Dendritic cell treated with granulocyte-macrophage colony-stimulating factor and Interleukin-4, amounts not matched to agents 40 ng/mL and 50 ng/mL, for 4 days (primary cell): ENCODE data around the gene TBC1D9.

Experiments
- H3K27ac Mint-ChIP-seq: one replicate; pipeline ENCODE4 v1.8.0; 2022; ENCODE audit warnings: mild to moderate bottlenecking, mixed read lengths
- H3K27me3 Mint-ChIP-seq: one replicate; pipeline ENCODE4 v1.8.0; 2022; ENCODE audit warnings: mild to moderate bottlenecking, mixed read lengths
- H3K36me3 Mint-ChIP-seq: one replicate; pipeline ENCODE4 v1.8.0; 2022; ENCODE audit warnings: low read depth, mixed read lengths
- H3K4me1 Mint-ChIP-seq: one replicate; pipeline ENCODE4 v1.8.0; 2022; ENCODE audit warnings: low read depth, mixed read lengths
- H3K4me3 Mint-ChIP-seq: one replicate; pipeline ENCODE4 v1.8.0; 2022; ENCODE audit warnings: mild to moderate bottlenecking, moderate library complexity, mixed read lengths
- H3K9me3 Mint-ChIP-seq: one replicate; pipeline ENCODE4 v1.8.0; 2022; ENCODE audit warnings: mixed read lengths
- intact Hi-C: fragments of 100-400 bp; cut with micrococcal nuclease; formaldehyde crosslinking; loops from one replicate; pipeline ENCODE4 v1.15.0; 2022

TBC1D9 gene

GRCh38 chr4:140637836-140638235 lies 118.3 kb downstream of the TBC1D9 start:
- Mint-ChIP-seq H3K27me3 (peaks cover 4% of the 10 kb centered on the region), H3K36me3 (peaks cover 52% of the 10 kb centered on the region), H3K4me1 (no peaks in the 10 kb centered on the region), H3K4me3 (no peak overlapping the region), H3K9me3 (no peaks in the 10 kb centered on the region), H3K27ac (no peak overlapping the region)
- intact Hi-C loops: loop anchor here (5.0 kb wide), 1 partner anchor 214 kb away; no protein-coding TSS in a partner anchor

GRCh38 chr4:140635606-140636005 lies 120.6 kb downstream of the TBC1D9 start:
- intact Hi-C loops: loop anchor here (5.0 kb wide), 1 partner anchor 217 kb away; no protein-coding TSS in a partner anchor
- H3K4me3 Mint-ChIP-seq: no peak overlapping the region

GRCh38 chr4:140633951-140634350 lies 122.2 kb downstream of the TBC1D9 start:
- Mint-ChIP-seq H3K27me3 (peaks cover 4% of the 10 kb centered on the region), H3K4me3 (no peak overlapping the region), H3K27ac (no peak overlapping the region), H3K36me3 (peaks cover 56% of the 10 kb centered on the region), H3K4me1 (no peaks in the 10 kb centered on the region), H3K9me3 (no peaks in the 10 kb centered on the region)
- intact Hi-C loops: no loop called here

More at GRCh38 chr4:140635606-140636005, 120.6 kb downstream of the TBC1D9 start:
- Mint-ChIP-seq H3K9me3 (no peaks in the 10 kb centered on the region), H3K27me3 (peaks cover 4% of the 10 kb centered on the region), H3K36me3 (peaks cover 49% of the 10 kb centered on the region), H3K4me1 (no peaks in the 10 kb centered on the region), H3K27ac (no peak overlapping the region)

- intact Hi-C loops: no loop called here
- Mint-ChIP-seq H3K36me3 (peaks cover 65% of the 10 kb centered on the region), H3K27ac (no peak overlapping the region), H3K4me3 (no peak overlapping the region), H3K4me1 (no peaks in the 10 kb centered on the region), H3K9me3 (no peaks in the 10 kb centered on the region), H3K27me3 (peaks cover 4% of the 10 kb centered on the region)
Observed at GRCh38 chr4:140633124-140633523, 123.1 kb downstream of the TBC1D9 start.

GRCh38 chr4:140630246-140630645 lies 125.9 kb downstream of the TBC1D9 start:
- peaks cover 62% of the 10 kb centered on the region for H3K36me3 Mint-ChIP-seq
- H3K4me3 Mint-ChIP-seq: no peak overlapping the region
- no peaks in the 10 kb centered on the region for H3K9me3 Mint-ChIP-seq
- no peaks in the 10 kb centered on the region for H3K27me3 Mint-ChIP-seq
- no peak overlapping the region for H3K27ac Mint-ChIP-seq
- intact Hi-C loops: no loop called here
- H3K4me1 Mint-ChIP-seq: no peaks in the 10 kb centered on the region

- Mint-ChIP-seq H3K27ac (no peak overlapping the region), H3K36me3 (peaks cover 64% of the 10 kb centered on the region), H3K27me3 (no peaks in the 10 kb centered on the region), H3K9me3 (no peaks in the 10 kb centered on the region), H3K4me3 (no peak overlapping the region), H3K4me1 (no peaks in the 10 kb centered on the region)
- intact Hi-C loops: no loop called here
Observed at GRCh38 chr4:140628016-140628415, 128.2 kb downstream of the TBC1D9 start.

GRCh38 chr4:140626661-140627376 lies 129.4 kb downstream of the TBC1D9 start:
- Mint-ChIP-seq H3K9me3 (no peaks in the 10 kb centered on the region), H3K36me3 (peaks cover 67% of the 10 kb centered on the region), H3K4me3 (no peak overlapping the region), H3K4me1 (no peaks in the 10 kb centered on the region), H3K27me3 (no peaks in the 10 kb centered on the region), H3K27ac (no peak overlapping the region)
- intact Hi-C loops: no loop called here

GRCh38 chr4:140622333-140622958 lies 133.7 kb downstream of the TBC1D9 start:
- Mint-ChIP-seq H3K27me3 (no peaks in the 10 kb centered on the region), H3K36me3 (peaks cover 41% of the 10 kb centered on the region), H3K4me1 (no peaks in the 10 kb centered on the region), H3K4me3 (no peak overlapping the region), H3K27ac (no peak overlapping the region), H3K9me3 (no peaks in the 10 kb centered on the region)
- intact Hi-C loops: no loop called here

GRCh38 chr4:140621161-140621560 lies 135.0 kb downstream of the TBC1D9 start:
- H3K4me3 Mint-ChIP-seq: no peak overlapping the region
- no peaks in the 10 kb centered on the region for H3K4me1 Mint-ChIP-seq
- intact Hi-C loops: no loop called here
- no peak overlapping the region for H3K27ac Mint-ChIP-seq
- H3K36me3 Mint-ChIP-seq: peaks cover 32% of the 10 kb centered on the region
- H3K9me3 Mint-ChIP-seq: no peaks in the 10 kb centered on the region
- H3K27me3 Mint-ChIP-seq: no peaks in the 10 kb centered on the region

- H3K27me3 Mint-ChIP-seq: no peaks in the 10 kb centered on the region
- H3K9me3 Mint-ChIP-seq: no peaks in the 10 kb centered on the region
- no peak overlapping the region for H3K4me3 Mint-ChIP-seq
- intact Hi-C loops: no loop called here
- H3K27ac Mint-ChIP-seq: no peak overlapping the region
- peaks cover 7% of the 10 kb centered on the region for H3K36me3 Mint-ChIP-seq
- H3K4me1 Mint-ChIP-seq: no peaks in the 10 kb centered on the region
Observed at GRCh38 chr4:140617499-140618248, 138.5 kb downstream of the TBC1D9 start.

- H3K27ac Mint-ChIP-seq: no peak overlapping the region
- no peaks in the 10 kb centered on the region for H3K27me3 Mint-ChIP-seq
- no peak overlapping the region for H3K4me3 Mint-ChIP-seq
- H3K4me1 Mint-ChIP-seq: peaks cover 6% of the 10 kb centered on the region
- intact Hi-C loops: no loop called here
- no peaks in the 10 kb centered on the region for H3K9me3 Mint-ChIP-seq
- no peaks in the 10 kb centered on the region for H3K36me3 Mint-ChIP-seq
Observed at GRCh38 chr4:140615451-140615850, 140.7 kb downstream of the TBC1D9 start.

GRCh38 chr4:140612357-140612756 lies 143.8 kb downstream of the TBC1D9 start:
- Mint-ChIP-seq H3K4me1 (peaks cover 6% of the 10 kb centered on the region), H3K27me3 (peaks cover 3% of the 10 kb centered on the region), H3K27ac (no peak overlapping the region), H3K4me3 (no peak overlapping the region), H3K9me3 (no peaks in the 10 kb centered on the region), H3K36me3 (no peaks in the 10 kb centered on the region)
- intact Hi-C loops: loop anchor here (5.0 kb wide), 2 partner anchors 240 to 250 kb away; no protein-coding TSS in a partner anchor

- Mint-ChIP-seq H3K36me3 (no peaks in the 10 kb centered on the region), H3K4me1 (peaks cover 6% of the 10 kb centered on the region), H3K4me3 (no peak overlapping the region), H3K9me3 (no peaks in the 10 kb centered on the region), H3K27me3 (peaks cover 4% of the 10 kb centered on the region), H3K27ac (no peak overlapping the region)
- intact Hi-C loops: loop anchor here (5.0 kb wide), 2 partner anchors 240 to 250 kb away; no protein-coding TSS in a partner anchor
Observed at GRCh38 chr4:140611854-140612253, 144.3 kb downstream of the TBC1D9 start.
